AML-193 (cell line): ENCODE measurements around the gene ANKRD50.

Experiments
- DNase-seq, 2 experiments: peaks; one replicate each; lab custom pipeline; 2025; lab: John Stamatoyannopoulos, UW

The ANKRD50 gene, protein sequence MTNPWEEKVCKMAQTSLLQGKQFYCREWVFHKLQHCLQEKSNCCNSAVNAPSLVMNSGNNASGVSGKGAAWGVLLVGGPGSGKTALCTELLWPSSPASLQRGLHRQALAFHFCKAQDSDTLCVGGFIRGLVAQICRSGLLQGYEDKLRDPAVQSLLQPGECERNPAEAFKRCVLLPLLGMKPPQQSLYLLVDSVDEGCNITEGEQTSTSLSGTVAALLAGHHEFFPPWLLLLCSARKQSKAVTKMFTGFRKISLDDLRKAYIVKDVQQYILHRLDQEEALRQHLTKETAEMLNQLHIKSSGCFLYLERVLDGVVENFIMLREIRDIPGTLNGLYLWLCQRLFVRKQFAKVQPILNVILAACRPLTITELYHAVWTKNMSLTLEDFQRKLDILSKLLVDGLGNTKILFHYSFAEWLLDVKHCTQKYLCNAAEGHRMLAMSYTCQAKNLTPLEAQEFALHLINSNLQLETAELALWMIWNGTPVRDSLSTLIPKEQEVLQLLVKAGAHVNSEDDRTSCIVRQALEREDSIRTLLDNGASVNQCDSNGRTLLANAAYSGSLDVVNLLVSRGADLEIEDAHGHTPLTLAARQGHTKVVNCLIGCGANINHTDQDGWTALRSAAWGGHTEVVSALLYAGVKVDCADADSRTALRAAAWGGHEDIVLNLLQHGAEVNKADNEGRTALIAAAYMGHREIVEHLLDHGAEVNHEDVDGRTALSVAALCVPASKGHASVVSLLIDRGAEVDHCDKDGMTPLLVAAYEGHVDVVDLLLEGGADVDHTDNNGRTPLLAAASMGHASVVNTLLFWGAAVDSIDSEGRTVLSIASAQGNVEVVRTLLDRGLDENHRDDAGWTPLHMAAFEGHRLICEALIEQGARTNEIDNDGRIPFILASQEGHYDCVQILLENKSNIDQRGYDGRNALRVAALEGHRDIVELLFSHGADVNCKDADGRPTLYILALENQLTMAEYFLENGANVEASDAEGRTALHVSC (N-terminal part only)

DNA sequence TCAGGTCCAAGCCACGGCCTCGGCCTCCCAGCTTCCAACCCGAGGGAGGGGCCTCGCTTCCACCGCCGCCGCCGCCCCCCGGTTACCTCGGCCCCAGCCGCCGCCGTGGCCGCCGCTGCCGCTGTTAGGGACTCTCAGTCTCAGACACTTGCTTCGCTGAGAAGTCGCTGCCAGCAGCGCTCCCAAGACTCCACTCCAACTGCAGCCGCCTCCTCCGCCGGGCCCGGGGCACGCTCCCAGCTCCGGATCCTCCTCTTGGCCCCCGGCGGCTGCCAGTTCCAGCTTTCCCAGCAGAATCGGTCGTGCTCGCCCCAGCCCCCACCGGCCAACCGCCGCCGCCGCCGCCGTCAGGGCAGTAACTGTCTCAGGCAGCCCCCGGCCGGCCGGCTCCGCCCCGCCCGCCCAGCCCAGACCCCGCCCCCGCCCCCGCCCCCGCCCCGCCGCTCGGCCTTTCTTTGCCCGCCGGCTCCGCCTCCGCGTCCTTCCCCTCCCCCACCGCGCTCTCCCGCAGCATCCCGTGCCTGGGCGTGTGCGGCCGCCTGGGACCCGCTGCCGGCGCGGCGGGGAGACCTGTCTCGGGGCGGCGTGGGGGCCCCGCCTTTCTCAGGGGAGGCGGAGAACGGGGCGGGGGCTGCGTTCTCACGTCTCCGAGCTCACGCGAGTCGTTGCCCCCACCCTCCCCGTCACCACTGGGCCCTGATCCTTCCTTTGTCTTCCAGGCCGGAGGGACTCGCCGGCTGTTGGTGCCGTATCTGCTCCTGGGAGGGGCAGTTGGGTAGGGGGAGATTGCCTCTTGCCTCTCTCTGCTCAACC lies at the start of gene ANKRD50:
Gene ANKRD50 (minus strand): TSS at position 361 of the 813 bp plus-strand sequence. CDS start 2,221 bp downstream, outside the sequence.
- peak; percentile 52 to 69 for DNase-seq

DNA sequence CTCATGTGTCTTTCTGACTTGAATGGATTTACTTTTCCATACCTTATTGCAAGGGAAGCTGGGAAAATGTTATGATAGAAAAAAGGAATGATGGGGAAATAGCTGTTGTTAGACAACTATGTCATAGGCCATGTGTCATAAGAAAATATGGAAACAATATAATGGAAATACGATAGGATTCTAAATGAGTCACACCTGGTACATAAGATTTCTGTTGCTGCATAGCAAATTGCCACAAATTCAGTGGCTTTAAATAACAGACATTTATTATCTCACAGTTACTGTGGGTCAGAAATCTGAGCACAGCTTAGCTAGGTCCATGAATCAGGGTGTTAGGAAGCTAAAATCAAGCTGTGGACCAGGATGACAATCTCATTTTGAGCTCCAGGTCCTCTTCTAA lies 44.6 kb upstream of the ANKRD50 start:
- DNase-seq = no peak

DNA sequence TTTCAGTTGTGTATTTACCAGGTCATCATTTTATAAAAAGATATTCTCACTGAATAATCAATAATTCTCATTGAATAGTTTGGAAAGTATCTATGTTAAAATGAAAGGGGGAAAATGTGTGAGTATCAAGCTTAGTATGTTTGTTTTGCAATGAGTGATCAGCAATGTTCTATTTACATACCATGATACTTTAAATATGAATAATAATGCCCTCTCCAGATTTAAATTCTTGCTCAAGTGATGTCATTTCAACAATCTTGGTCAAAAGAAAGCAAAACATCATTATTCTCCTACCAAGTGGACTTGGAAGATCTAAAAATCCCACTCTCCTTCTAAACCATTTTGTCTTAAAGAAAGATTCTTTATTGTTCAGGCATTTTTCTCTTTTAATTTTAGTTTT lies 42.1 kb upstream of the ANKRD50 start:
- DNase-seq = no peak

DNA sequence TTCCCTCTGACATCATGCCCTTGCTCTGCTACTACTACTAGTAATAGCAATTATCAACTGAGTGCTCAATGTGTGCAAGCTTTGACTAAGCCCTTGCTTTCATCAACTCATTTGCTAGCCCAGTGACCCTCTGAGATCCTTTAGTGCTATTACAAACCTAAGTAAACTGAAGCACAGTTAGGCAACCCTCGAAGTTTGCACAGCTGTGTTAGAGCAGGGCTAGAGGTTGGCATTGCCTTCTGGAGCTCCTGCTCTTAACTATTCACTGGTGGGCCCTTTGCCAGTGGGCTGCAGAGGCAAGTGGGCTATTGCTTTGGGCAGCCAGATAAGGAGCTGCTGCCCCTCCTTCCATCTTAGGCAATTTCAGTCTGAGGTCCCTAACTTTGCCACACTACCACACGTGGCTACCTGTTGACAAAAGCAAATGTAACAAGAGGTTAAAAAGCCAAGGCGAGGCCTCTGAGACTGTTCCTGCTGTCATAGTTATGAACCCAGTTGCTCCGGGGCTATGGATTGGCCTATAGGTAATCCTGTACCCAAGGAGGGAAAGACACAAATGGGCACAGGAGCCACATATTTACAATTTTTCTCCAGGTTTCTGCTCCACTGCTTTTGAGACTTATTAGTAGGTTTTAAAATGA lies 41.5 kb upstream of the ANKRD50 start:
- DNase-seq = no peak

DNA sequence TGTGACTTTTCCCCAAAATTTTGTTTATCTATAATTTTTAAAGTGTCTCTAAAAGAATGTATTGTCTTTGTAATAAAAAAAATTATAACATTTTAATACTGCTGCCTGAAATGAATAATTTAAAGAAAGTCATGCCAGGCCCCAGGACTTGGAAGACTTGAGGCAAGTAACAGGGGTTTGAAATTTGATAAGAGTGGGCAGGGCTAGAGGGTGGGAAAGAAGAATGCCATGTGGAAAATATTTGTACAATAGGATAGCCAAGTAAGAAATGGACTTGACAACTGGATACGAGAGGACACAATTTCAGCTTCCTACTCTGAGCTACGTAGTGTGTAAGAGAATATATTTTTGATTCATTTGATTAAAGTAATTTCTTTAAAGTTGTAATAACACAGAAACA lies 36.9 kb upstream of the ANKRD50 start:
- no peak for DNase-seq

DNA sequence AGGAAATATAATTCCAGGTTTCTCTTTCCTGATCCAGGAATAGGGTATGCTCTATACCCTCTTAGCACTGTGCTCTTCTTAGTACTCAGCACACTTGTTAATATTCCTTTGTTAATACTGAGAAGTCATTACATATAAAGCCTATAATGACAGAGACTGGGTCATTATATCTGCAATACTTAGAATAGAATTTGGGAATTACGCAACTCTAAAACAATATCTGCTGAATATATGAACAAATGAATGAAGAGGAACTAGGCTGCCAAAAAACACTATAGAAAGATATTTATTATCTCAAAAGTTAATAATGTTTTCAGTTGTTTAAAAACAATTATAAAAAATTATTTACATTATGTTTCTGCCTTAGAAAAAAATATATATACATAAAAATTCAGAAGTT lies 36.4 kb upstream of the ANKRD50 start:
- no peak for DNase-seq

DNA sequence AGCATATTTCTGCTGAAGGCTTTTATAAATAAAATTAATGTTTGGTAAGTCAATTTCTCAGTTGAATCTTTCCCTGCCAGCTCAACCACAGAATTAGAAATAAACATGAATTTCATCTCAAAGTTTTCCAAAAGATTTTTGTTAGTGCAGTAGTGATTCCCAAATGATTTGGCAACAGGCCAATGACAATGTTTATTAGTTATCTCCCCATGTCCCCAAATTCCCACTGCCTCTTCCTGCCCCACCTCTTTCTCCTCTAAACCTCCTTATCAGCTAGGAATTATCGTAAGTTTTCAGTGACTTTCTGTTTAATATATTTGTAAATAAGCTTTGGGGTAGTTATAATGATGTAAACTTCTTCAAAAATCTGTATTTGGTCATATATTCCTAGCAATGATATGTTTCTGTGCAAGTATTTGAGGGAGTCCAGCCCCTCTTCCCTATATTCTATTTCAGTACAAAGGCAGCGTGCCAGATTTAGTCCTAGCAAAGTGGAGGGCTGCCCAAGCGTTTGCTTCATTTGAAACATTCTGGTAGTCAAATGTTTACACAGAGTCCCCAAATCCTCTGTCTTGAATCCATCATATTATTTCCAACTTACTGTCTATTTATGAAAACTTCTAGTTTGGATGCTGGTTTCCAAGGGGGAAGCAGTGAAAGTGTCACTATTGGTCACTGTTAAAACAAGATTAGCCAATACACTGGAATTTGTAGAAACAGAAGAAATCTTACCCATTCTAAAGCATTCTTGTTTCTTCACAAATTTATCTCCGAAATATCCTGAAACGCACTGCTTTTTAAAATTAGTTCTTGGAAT lies 33.7 kb upstream of the ANKRD50 start:
- no peak for DNase-seq

DNA sequence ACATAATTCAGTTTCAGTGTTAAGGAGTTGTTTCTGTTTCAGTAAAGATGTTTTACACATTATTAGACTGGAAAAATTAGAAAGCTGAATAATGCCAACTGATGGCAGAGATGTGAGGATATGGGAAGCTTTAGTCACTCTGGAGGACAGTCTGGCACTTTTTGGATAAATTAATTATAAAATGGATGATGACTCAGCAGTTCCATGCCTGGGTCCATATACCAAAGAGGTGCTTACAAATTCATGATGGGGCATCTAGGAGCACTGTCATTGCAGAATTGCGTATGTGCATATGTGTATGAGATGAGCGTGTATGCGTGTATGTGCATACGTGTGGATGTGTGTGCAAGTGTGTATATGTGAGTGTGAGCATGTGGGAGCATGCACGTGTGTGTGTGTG lies 31.2 kb upstream of the ANKRD50 start:
- DNase-seq = no peak

DNA sequence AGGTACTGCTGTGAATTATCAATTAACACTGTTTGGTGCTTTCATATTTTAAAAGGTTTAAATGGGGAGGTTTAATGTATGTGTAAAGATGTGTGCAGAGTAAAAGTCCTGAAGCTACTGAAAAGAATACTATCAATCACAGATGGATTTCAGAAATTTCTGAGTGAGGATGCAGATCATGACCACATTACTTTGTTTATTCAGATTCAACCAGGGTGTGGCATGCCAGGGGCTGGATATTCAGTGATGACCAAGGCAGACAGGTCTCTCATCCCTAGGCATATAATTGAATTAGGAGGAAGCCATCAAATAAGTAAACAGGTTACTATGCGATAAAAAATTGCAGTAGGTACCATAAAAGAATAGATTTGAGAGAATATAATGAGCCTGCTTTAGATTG lies 28.0 kb upstream of the ANKRD50 start:
- no peak for DNase-seq

DNA sequence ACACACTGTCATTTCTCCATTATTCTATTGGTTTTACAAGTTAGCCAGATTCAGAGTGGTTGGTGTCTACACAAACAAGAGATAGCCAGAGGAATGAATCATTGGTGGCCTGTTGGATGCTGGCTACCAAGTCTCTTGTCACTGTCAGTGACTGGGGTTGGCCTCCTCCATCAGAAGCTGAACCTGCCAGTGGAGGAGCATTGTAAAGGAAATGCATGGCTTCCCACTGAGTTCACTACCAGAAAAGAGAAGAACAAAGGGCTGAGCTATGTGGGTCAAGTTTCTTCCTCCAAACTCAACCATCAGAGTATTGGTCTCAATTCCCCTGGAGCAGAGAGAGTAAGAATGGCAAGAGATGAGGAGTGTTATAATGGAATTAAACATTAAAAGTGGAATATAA lies 26.5 kb upstream of the ANKRD50 start:
- no peak for DNase-seq

DNA sequence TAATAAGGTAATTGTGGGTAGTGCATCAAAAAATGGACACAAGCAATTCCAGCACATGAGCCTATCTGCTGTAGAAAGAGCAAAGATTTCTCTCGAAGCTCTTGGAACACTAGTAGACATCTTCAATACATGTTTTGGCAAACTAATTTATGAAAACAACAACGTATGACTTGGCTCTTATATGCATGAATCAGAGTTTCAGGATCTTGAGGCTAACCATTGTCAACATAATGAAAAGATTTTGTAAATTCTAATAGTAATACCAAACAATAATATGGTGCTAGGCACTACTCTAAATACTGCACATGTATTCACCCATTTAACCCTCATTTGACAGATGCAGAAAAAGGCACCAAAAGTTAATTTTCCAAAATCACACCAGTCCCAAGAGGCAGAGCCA lies 25.1 kb upstream of the ANKRD50 start:
- no peak for DNase-seq

DNA sequence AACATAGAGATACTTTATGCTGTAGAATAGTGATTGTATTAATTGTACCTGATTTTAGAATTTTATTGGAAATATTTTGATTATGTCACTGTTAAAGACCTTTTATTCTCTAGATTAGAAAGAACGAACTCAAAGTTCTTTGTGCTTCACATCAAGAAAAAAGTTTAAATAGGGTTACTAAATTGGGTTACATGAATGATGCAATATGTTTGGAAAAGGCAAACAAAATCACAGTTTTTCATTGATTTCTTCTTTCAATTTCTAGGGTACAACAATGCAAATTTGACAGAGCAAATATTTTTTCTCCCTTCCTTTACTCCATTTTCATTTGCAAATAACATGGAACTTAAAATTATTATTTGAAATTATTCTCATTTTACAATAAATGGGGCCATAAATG lies 24.0 kb upstream of the ANKRD50 start:
- DNase-seq = no peak

DNA sequence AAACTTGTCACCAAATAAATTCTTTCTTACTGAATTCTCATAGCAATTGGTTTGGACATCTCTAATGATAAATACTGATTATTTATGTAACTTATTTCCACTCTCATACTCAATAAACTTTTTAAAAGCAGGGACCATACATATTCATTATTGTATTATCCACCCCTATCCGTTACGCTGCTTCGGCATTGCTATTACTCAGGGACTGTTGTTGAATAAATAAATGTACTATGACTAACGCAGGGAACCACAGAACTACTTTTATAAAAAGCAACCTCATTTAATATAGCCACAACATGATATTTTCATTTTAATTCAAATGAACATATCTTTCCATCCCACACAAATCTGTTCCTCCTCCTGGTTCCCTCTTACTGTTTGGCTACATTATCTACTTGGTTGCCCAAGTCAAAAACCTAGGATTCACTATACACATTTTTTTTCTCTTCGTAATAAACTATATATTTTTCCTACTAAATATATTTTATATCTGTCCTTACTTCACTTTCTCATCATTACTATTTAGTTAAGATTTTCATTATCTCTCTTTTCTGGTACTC lies 14.9 kb upstream of the ANKRD50 start:
- DNase-seq = no peak

DNA sequence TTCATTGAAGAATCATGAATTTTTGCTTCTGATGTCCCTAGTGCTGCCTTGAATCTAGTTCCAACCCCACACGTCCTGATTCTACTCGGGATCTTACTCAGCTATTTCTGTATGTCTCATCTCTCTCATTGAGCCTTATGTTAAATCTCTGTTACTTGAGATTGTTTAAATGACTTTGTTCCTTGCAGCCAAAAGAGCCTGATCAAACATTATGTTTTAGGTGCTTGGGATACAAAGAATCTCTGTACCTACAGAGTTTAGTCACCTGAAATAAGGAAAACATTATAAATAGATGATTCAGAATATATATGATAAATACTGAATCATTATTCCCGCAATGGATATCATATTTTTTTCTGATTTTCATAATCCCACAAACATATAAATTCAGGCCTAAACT lies 13.7 kb upstream of the ANKRD50 start:
- no peak for DNase-seq

DNA sequence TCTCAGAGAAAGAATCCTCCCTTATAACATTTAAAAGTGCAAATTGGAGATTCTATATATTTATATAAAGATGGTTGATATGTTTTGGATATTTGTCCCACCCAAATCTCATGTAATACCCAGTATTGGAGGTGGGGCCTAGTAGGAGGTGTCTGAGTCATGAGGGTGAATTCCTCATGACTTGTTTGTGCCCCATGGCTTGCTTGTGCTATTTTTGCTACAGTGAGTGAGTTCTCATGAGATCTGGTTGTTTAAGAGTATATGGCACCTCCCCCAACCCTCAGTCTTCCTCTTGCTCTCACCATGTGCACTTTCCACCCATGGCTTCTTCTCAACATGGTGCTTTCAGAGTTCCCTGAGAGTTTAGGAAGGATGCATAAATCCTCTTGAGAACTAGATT lies 9.5 kb upstream of the ANKRD50 start:
- no peak for DNase-seq

DNA sequence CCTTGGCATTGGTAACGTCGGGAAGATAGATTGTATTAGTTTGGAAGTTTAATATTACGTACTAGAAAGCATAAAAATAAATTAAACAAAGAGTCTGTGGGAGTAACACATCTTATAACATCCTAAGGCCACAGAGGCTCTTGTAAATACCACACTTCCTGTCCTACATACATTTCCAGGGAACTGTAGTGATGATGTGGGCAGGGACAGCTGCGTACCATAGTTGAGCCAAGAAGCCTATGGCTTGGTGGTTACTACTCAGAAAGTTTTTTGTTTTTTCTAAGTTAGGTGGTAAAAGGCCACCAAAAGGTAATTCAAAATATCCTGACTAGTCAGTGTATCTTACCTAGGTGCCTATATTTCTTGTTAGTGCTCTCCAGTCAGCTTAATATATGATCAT lies 4.6 kb upstream of the ANKRD50 start:
- no peak for DNase-seq

DNA sequence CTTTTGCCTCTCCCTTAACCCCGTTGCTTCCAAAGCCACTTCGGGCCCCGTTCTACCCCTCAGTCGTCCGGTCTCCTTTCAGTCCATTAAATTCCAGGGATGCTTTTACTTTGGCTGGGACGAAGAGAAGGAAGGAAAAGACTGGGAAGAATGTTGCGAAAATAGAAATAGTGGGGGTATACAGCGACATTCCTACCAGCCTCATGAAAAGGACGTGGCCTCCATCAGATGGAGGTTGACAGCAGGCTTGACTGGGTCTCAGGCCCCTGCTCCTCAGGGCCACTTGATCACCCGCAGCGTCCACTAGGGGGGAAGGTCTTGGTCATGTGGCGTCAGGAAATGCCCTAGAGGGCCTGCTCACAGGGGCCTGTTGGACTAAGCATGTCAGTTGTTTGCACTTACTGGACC lies 657 bp upstream of the ANKRD50 start:
- DNase-seq = peak; percentile 74 to 75

DNA sequence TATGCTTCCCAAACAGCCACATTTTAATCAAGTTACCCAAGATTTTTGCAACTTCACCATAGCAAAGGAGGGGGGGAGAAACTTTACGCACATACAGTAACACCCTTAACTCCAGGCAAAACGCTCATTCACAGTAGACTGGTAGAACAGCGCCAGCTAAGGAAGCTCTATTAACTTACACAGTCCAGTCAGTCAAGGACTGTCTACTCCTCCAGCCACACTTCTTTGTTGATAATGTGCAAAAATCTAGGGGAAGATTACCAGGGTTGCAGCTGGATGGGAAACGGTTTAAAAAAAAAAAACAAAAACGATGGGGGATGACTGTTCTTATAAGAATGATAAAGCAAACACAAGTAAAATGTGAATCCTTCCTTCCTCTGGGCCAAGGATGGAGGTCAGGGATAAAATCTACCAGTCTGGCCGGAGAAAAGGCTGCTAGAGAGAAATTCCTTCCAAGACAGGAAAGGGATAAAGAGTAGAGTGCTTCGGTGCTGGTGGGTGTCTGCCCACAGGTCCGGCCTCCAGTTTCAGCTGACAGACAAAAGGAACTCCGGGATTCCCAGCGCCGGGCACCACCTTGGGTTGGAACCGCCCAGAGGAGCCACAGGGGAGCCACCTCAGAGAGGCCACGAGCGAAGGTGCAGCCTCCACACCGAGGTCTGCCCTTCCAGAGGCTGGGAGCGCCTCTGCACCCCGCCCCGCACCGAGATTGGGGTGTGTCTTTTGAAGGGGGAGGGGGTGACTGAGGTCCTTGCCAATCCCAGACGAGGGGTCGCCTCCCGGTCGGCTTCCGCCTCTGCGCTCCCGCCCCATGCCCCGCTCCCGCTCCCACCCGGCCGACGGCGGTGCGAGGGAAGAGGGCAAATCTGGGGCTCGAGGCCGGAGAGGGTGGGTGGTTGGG lies 811 bp downstream of the ANKRD50 start:
- DNase-seq = peak; percentile 84 to 88

DNA sequence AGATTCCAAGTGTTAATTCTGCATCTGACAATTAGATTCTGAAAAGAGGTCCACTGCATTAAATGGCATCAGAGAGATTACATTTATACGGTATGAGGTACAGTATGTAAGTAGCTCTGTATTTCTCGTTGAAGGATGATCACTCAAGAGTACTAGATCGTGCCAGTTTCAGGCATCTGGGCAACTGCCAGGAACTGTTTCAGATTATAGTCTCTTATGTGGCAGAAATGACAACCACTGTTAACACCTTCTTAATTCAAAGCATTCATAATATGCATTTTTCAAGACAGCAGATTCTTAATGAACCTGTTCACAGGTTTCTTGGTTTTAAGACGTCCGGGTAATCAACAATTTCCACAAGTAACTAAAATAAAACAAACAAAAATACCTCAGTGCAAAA lies 1.6 kb downstream of the ANKRD50 start:
- peak in 1 of 2 experiments; percentile 8 for DNase-seq
